HepG2 (cell line): ENCODE measurements around the gene CCS.

Experiments used
- ARID2 ChIP-seq: sonication (generic); formaldehyde crosslinking; IDR thresholded peaks from 2 replicates; pipeline ENCODE4 v1.8.1; 2022; ENCODE audit warnings: mild to moderate bottlenecking, missing genetic modification reagents, borderline replicate concordance
- CHD2 ChIP-seq: IDR thresholded peaks from 2 replicates; pipeline ENCODE4 v1.6.1; 2011; ENCODE audit warnings: low read depth, low read length, improper control_type of control experiment
- EHMT2 ChIP-seq: fragments of 200-600 bp; sonication (generic); IDR thresholded peaks from 2 replicates; pipeline ENCODE4 v1.7.0; 2017; ENCODE audit warnings: antibody characterized with exemption, low read depth, low read length, borderline replicate concordance
- FOXC1 ChIP-seq: sonication (generic); formaldehyde crosslinking; IDR thresholded peaks from 2 replicates; pipeline ENCODE4 v1.8.0; 2022; ENCODE audit warnings: mild to moderate bottlenecking, missing genetic modification reagents, borderline replicate concordance
- HNF4G ChIP-seq, 2 experiments: sonication (generic) in 1 of 2; formaldehyde crosslinking in 1 of 2; IDR thresholded peaks; 2 replicates each; pipeline versions ENCODE4 v1.4.0 to v1.6.1; 2011 to 2020; ENCODE audit warnings: borderline replicate concordance in 2 of 2, low read depth in 2 of 2, mild to moderate bottlenecking in 2 of 2, low read length in 1 of 2, missing genetic modification reagents in 1 of 2, moderate library complexity in 1 of 2
- MXI1 ChIP-seq: IDR thresholded peaks from 3 replicates; pipeline ENCODE4 v1.6.1; 2012; ENCODE audit warnings: low read depth, low read length, inconsistent platforms, borderline replicate concordance
- RARG ChIP-seq: sonication (generic); formaldehyde crosslinking; IDR thresholded peaks from 2 replicates; pipeline ENCODE4 v1.4.0; 2020; ENCODE audit warnings: low read depth, mild to moderate bottlenecking, missing genetic modification reagents
- STAG1 ChIP-seq: sonication (generic); formaldehyde crosslinking; IDR thresholded peaks from 2 replicates; pipeline ENCODE4 v1.4.0; 2020; ENCODE audit warnings: missing genetic modification reagents
- TRIM24 ChIP-seq: sonication (generic); formaldehyde crosslinking; IDR thresholded peaks from 2 replicates; pipeline ENCODE4 v1.8.0; 2022; ENCODE audit warnings: mild to moderate bottlenecking, missing genetic modification reagents
- ZFP1 ChIP-seq: IDR thresholded peaks from 2 replicates; pipeline ENCODE4 v1.6.1; 2016
- ZNF143 ChIP-seq: sonication (generic); formaldehyde crosslinking; IDR thresholded peaks from 2 replicates; pipeline ENCODE4 v1.4.0; 2020; ENCODE audit warnings: missing genetic modification reagents
- TF ChIP-seq, protein P1 (sequence below): sonication (generic); formaldehyde crosslinking; IDR thresholded peaks from 2 replicates; pipeline ENCODE4 v1.5.0; 2020; ENCODE audit warnings: mild to moderate bottlenecking, missing genetic modification reagents, moderate library complexity
- TF ChIP-seq, protein P2 (sequence below): sonication (generic); formaldehyde crosslinking; IDR thresholded peaks from 2 replicates; pipeline ENCODE4 v1.5.1; 2020; ENCODE audit warnings: mild to moderate bottlenecking, missing genetic modification reagents, moderate library complexity
- TF ChIP-seq, protein P3 (sequence below): sonication (generic); formaldehyde crosslinking; IDR thresholded peaks from 2 replicates; pipeline ENCODE4 v1.5.0; 2020; ENCODE audit warnings: mild to moderate bottlenecking, missing genetic modification reagents

DNA sequence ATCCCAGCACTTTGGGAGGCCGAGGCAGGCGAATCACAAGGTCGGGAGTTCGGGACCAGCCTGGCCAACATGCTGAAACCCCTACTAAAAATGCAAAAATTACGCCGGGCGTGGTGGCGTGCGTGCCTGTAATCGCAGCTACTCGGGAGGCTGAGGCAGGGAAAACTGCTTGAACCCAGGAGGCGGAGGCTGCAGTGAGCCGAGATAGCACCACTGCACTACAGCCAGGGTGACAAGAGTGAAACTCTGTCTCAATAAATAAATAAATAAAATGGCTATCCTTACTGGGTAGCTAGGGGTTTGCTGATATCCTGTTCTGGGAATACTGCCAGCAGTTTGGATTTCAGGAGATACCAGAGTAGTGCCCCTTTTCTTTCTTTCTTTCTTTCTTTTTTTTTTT lies 21.1 kb downstream of the CCS start:
- TF ChIP-seq, protein P1, sequence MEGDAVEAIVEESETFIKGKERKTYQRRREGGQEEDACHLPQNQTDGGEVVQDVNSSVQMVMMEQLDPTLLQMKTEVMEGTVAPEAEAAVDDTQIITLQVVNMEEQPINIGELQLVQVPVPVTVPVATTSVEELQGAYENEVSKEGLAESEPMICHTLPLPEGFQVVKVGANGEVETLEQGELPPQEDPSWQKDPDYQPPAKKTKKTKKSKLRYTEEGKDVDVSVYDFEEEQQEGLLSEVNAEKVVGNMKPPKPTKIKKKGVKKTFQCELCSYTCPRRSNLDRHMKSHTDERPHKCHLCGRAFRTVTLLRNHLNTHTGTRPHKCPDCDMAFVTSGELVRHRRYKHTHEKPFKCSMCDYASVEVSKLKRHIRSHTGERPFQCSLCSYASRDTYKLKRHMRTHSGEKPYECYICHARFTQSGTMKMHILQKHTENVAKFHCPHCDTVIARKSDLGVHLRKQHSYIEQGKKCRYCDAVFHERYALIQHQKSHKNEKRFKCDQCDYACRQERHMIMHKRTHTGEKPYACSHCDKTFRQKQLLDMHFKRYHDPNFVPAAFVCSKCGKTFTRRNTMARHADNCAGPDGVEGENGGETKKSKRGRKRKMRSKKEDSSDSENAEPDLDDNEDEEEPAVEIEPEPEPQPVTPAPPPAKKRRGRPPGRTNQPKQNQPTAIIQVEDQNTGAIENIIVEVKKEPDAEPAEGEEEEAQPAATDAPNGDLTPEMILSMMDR (CRISPR knock-in tag): no peak
- no peak for TF ChIP-seq RARG (CRISPR knock-in tag)
- TF ChIP-seq ZNF143 (CRISPR knock-in tag): no peak
- no peak for TF ChIP-seq FOXC1 (CRISPR knock-in tag)
- TF ChIP-seq STAG1 (CRISPR knock-in tag): no peak
- TF ChIP-seq HNF4G (IDR thresholded peaks at IDR 0.05; ENCODE audit: borderline replicate concordance, low read depth, low read length): no peak
- no peak for TF ChIP-seq HNF4G (CRISPR knock-in tag; IDR thresholded peaks at IDR 0.05; ENCODE audit: borderline replicate concordance, low read depth)
- no peak for TF ChIP-seq ARID2 (CRISPR knock-in tag)
- TF ChIP-seq, protein P2, sequence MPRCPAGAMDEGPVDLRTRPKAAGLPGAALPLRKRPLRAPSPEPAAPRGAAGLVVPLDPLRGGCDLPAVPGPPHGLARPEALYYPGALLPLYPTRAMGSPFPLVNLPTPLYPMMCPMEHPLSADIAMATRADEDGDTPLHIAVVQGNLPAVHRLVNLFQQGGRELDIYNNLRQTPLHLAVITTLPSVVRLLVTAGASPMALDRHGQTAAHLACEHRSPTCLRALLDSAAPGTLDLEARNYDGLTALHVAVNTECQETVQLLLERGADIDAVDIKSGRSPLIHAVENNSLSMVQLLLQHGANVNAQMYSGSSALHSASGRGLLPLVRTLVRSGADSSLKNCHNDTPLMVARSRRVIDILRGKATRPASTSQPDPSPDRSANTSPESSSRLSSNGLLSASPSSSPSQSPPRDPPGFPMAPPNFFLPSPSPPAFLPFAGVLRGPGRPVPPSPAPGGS (CRISPR knock-in tag): no peak
- no peak for TF ChIP-seq CHD2
- no peak for TF ChIP-seq EHMT2
- TF ChIP-seq TRIM24 (CRISPR knock-in tag): no peak
- TF ChIP-seq MXI1: no peak
- TF ChIP-seq, protein P3, sequence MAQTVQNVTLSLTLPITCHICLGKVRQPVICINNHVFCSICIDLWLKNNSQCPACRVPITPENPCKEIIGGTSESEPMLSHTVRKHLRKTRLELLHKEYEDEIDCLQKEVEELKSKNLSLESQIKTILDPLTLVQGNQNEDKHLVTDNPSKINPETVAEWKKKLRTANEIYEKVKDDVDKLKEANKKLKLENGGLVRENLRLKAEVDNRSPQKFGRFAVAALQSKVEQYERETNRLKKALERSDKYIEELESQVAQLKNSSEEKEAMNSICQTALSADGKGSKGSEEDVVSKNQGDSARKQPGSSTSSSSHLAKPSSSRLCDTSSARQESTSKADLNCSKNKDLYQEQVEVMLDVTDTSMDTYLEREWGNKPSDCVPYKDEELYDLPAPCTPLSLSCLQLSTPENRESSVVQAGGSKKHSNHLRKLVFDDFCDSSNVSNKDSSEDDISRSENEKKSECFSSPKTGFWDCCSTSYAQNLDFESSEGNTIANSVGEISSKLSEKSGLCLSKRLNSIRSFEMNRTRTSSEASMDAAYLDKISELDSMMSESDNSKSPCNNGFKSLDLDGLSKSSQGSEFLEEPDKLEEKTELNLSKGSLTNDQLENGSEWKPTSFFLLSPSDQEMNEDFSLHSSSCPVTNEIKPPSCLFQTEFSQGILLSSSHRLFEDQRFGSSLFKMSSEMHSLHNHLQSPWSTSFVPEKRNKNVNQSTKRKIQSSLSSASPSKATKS: no peak
- TF ChIP-seq ZFP1 (CRISPR knock-in tag): no peak
